ENCODE measurements around the gene HOMER2.

- no peak for TF ChIP-seq POLR2A (IDR thresholded peaks at IDR 0.05)
- TF ChIP-seq CTCF (IDR thresholded peaks at IDR 0.05), result no peak
- TF ChIP-seq EP300 (IDR thresholded peaks at IDR 0.05), result no peak
- TF ChIP-seq POLR2AphosphoS5 (IDR thresholded peaks at IDR 0.05), result no peak
Measured at GRCh38 chr15:82959423-82959822, 6.9 kb upstream of the HOMER2 start.

Data from suprapubic skin (tissue), 4 donors.